ENCODE data around the gene TAF4B.

DNA sequence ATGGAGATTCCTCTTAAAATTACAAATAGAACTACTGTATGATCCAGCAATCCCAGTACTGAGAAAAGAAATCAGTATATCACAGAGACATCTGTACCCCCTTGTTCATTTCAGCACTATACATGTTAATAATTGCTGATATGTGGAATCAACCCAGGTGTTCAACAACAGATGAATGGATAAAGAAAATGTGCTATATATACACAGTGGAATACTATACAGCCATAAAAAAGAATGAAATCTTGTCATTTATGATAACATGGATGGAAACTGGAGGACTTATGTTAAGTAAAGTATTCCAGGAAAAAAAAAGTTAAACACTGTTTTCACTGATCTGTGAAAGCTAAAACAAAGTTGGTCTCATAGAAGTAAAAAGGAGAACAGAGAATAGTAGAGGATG, 124.7 kb downstream of the TAF4B start:
- TF ChIP-seq, protein P1, sequence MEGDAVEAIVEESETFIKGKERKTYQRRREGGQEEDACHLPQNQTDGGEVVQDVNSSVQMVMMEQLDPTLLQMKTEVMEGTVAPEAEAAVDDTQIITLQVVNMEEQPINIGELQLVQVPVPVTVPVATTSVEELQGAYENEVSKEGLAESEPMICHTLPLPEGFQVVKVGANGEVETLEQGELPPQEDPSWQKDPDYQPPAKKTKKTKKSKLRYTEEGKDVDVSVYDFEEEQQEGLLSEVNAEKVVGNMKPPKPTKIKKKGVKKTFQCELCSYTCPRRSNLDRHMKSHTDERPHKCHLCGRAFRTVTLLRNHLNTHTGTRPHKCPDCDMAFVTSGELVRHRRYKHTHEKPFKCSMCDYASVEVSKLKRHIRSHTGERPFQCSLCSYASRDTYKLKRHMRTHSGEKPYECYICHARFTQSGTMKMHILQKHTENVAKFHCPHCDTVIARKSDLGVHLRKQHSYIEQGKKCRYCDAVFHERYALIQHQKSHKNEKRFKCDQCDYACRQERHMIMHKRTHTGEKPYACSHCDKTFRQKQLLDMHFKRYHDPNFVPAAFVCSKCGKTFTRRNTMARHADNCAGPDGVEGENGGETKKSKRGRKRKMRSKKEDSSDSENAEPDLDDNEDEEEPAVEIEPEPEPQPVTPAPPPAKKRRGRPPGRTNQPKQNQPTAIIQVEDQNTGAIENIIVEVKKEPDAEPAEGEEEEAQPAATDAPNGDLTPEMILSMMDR (IDR thresholded peaks at IDR 0.05), result no peak
- TF ChIP-seq POLR2A (IDR thresholded peaks at IDR 0.05), result no peak

Data from Peyer's patch (tissue), 4 donors.